ENCODE data around the gene C19orf18.

The C19orf18 gene

DNA sequence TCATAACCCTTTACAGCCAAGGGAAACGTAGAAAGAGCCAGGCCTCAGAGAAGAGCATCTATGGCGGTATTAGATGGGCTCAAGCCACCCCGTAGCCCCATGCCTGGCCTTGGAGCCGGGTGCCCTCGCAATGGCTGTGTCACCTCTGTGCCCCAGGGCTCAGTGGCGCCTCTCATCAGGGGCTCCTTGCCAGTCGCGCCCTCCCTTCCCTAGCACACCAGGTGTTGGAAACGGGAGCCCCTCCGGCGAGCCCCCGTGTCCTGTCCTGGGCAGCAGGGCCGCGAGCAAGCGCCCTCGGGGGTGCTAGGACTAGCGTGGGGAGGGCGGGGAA, 27.3 kb downstream of the C19orf18 start:
- no peak for DNase-seq

DNA sequence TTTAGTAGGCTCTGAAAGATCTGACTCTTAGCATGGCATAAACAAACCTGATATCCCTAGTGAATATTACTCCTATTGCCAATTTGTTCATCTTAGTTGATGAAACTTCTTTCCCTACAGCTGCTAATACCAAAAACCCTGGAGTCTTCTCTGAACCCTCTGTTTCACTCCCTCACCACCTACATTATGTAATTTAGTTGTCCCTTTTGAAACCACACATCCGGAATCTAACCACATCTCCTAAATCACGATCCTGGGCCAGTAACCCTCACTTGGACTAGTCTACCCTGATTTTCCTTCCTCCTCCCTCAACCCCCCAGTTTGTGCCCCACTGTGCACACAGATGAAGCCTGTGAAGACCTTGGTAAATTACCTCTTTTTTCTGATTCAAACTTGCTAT, 28.0 kb downstream of the C19orf18 start:
- no peak for DNase-seq

DNA sequence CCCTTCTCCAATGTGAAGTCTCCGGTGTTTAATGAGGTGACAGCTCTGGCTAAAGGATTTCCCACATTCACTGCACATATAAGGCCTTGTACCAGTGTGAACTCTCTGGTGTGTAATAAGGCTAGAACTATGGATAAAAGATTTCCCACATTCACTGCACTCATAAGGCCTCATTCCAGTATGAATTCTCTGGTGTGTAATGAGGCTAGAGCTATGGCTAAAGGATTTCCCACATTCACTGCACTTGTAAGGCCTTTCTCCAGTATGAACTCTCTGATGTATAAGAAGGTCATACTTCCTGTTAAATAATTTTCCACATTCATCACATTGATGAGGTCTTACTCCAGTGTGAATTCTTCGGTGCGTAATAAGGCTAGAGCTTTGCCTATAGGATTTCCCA, 32.7 kb downstream of the C19orf18 start:
- no peak for DNase-seq

DNA sequence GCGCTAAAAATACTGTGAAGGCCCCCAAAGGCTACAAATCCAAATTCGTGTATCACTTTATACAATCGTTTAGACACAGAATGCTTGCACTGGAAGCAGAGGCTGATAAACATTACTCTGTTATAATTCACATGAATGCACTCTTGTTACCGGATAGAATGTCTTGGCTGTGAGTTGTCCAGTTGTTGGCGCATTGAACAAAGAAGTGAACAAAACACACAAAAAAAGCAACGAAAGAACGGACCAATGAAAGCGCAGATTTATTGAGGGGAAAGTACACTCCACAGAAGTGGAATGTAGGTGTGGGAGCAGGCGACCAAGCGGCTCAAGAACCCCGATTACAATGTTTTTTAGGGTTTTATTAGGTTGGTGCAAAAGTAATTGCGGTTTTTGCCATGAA, 38.6 kb downstream of the C19orf18 start:
- no peak for DNase-seq

DNA sequence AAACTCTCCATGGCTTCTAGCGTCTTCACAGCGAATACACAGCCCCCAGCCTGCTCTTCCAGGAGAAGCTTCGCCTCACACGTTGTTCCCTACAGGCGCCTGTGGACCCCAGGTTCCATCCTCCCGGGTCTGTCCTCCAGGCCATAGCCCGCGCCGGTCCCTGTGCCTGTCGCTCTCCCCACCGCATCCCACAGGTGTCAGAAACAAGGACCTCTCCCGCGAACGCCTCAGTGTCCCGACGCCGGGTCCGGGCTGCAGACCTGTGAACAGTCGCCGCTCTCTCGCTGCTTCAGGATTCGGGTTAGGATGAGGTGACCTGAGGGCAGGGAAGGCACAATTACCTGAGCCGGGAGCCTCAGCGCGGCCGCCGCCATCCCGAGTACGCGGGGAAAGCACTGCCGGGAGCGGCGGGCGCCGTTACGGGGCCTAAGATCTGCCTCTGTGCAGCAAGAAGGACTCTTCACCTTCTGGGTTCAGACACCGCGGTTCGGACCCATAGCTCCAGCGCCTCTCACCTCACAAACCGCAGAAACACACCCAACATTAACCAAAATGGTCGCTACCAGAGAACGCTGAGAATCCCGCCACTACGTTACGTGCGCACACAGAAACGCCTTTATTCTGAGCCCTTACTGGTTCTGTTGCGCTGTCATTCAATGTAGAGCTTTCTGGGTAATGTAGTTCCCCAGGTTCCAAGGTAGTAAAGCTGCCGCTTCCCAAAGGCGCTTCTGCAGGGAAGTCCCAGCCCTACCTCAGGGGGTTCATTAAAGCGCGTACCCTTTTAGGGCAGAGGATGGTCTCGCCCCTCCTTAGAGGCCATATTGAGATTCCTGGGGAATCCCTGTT, 39.3 kb downstream of the C19orf18 start, which contains the start of gene ZNF418:
Gene ZNF418 (minus strand): TSS at position 583 of the 846 bp plus-strand sequence. CDS start 1,580 bp downstream, outside the sequence.
- peak; percentile 79 for DNase-seq

DNA sequence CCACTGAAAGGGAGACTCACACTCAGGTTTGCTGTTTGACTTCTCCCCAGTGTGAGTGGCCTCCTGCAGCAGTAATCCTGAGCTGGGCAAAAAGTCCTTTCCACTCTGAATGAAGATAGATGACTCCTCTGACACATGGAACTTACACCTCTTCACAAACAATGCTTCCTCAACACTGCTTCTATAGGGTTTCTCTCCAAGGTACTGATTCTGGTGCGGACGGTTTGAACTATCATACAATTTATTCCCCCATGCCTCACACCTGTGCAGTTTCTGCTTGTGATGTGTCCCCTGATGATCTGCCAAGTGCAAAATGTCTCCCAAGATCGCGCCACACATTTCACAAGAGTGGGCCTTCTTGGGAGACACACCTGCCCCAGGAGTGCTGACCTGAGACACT, 46.7 kb downstream of the C19orf18 start:
- DNase-seq = no peak

DNA sequence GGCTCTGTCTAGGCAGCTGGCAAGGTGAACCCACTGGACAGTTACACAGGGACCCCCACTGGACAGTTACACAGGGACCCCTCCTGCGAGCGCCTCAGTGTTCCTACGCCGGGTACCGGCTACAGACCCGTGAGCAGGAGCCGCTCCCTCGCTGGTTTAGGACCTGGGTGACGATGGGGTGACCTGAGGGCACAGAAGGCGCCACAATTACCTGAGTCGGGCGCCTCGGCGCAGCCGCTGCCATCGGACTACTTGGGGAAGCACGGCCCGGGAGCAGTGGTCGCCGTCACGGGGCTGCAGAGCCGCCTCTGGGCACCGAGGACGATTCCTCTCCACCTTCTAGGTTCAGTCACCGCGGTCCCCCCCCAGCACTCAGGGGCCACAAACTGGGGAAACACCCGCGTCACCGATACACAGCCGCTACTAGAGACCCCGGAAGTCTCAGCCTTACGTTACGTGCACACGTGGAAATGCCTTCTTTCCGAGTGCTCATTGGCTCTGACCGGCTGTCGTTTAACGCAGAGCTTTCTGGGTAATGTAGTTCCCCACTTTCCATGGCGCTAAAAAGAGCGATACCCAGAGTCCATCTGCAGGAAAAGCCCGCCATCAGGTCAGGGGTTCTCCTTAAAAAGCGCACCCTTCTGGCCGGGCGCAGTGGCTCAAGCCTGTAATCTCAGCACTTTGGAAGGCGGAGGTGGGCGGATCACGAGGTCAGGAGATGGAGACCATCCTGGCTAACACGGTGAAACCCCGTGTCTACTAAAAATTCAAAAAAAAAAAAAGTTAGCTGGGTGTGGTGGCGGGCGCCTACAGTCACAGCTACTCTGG, 58.0 kb downstream of the C19orf18 start, which contains the start of gene ZNF417:
Gene ZNF417 (minus strand): TSS at position 425 of the 828 bp plus-strand sequence. CDS start 181 bp downstream, at position 244.
- peak; percentile 94 for DNase-seq

- no peak for DNase-seq
These were observed 59.8 kb downstream of the C19orf18 start for GRCh38 chr19:57914531-57914930.

Measured in left hindlimb (tissue), 1 donor.